HEK293T (cell line): Measurements from ENCODE around the gene STING1.
"Not testable (repeated sequence)": the region's sequence is repeated elsewhere in the genome, so short reads cannot be mapped to it uniquely, and the experiment has no call there.

ENCODE experiments used
- ARNT ChIP-seq: fragments of 450-650 bp; IDR thresholded peaks from 2 replicates; pipeline ENCODE4 v1.6.1; 2017; ENCODE audit warnings: mild to moderate bottlenecking
- BHLHE40 ChIP-seq: fragments of 450-650 bp; IDR thresholded peaks from 2 replicates; pipeline ENCODE4 v1.6.1; 2016; ENCODE audit warnings: mild to moderate bottlenecking, moderate library complexity, borderline replicate concordance
- CTBP1 ChIP-seq: fragments of 450-650 bp; IDR thresholded peaks from 2 replicates; pipeline ENCODE4 v1.6.1; 2016; ENCODE audit warnings: borderline replicate concordance
- FOXM1 ChIP-seq: fragments of 450-650 bp; IDR thresholded peaks from 2 replicates; pipeline ENCODE4 v1.6.1; 2017; ENCODE audit warnings: mild to moderate bottlenecking, borderline replicate concordance
- NFRKB ChIP-seq: fragments of 450-650 bp; IDR thresholded peaks from 2 replicates; pipeline ENCODE4 v1.6.1; 2016; ENCODE audit warnings: mild to moderate bottlenecking, moderate library complexity
- SP1 ChIP-seq: fragments of 450-650 bp; IDR thresholded peaks from 2 replicates; pipeline ENCODE4 v1.6.1; 2017
- TARDBP ChIP-seq: fragments of 450-650 bp; IDR thresholded peaks from 2 replicates; pipeline ENCODE4 v1.6.1; 2016
- ZNF384 ChIP-seq: fragments of 450-650 bp; IDR thresholded peaks from 2 replicates; pipeline ENCODE4 v1.6.1; 2016

DNA sequence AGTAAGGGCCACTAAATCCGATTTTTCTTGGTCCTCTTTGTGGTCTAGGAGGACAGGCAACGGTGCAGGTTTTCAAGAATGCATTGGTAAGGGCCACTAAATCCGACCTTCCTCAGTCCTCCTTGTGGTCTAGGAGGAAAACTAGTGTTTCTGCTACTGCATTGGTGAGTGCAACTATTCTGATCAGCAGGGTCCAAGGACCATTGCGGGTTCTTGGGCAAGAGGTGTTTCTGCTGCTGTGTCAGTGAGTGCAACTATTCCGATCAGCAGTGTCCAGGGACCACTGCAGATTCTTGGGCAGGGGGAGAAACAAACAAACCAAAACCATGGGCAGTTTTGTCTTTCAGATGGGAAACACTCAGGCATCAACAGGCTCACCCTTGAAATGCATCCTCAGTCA is 22.2 kb upstream of the STING1 start:
- not testable (repeated sequence) for TF ChIP-seq NFRKB, ARNT, TARDBP, ZNF384, CTBP1, FOXM1, SP1, BHLHE40
